Measurements from ENCODE around the gene SLC43A2.

GRCh38 chr17:1625581-1625980 is 3.1 kb downstream of the SLC43A2 start:
- no peak for TF ChIP-seq EZH2 (IDR thresholded peaks at IDR 0.05)
- TF ChIP-seq SRF (IDR thresholded peaks at IDR 0.05; ENCODE audit: low read depth) = no peak
- no peak for TF ChIP-seq CTCF (IDR thresholded peaks at IDR 0.05 in 2 of 3, conservative IDR thresholded peaks at IDR 0.05 in 1 of 3; ENCODE audit: borderline replicate concordance in 1 of 3, insufficient read depth in 1 of 3, low read depth in 2 of 3, low read length in 2 of 3)
- TF ChIP-seq YY1 (IDR thresholded peaks at IDR 0.05; ENCODE audit: extremely low read depth, insufficient replicate concordance, low read depth, low read length) = no peak
